GM19238 (cell line): Measurements from ENCODE around the gene FN3K.
"Not testable (repeated sequence)": the region's sequence is repeated elsewhere in the genome, so short reads cannot be mapped to it uniquely, and the experiment has no call there.

Source experiments
- DNase-seq: peaks from one replicate; pipeline ENCODE4 v3.0.0; 2011; ENCODE audit warnings: low spot score; ENCODE audit not compliant: insufficient read length

The FN3K gene

DNA sequence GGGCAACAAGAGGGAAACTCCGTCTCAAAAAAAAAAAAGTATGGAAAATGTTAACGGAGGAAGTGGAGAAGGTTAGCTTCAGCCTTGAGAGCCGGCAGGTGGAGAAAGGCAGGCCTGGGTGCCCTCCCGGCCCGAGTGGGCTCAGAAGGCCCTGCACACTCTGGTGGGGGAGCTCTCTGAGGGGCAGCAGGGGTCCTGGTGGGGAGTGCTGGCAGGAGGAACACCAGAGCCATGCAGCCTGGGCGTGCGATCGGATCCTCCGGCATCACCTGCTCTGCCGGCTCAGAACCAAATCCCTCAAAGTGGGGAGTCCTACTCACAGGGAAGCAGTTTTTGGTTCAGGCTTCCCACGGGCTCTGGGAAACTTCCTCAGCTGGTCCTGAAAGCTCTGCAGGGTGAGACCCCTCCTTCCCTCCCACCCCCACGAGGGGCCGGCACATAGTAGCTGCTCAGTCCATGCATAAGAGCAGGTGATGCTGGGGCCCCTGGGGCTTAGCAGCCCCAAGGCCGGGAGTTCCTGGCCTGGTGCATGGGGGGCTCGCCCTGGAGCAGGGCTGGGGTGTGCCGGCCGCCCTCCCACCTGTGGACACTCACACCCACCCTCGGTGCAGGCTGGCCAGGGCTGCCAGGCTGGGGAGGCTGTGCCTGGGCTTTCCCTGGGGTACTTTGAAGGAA, 1.2 kb downstream of the FN3K start:
- no peak for DNase-seq

- no peak for DNase-seq
These were observed 2.8 kb downstream of the FN3K start for GRCh38 chr17:82737967-82738877.

DNA sequence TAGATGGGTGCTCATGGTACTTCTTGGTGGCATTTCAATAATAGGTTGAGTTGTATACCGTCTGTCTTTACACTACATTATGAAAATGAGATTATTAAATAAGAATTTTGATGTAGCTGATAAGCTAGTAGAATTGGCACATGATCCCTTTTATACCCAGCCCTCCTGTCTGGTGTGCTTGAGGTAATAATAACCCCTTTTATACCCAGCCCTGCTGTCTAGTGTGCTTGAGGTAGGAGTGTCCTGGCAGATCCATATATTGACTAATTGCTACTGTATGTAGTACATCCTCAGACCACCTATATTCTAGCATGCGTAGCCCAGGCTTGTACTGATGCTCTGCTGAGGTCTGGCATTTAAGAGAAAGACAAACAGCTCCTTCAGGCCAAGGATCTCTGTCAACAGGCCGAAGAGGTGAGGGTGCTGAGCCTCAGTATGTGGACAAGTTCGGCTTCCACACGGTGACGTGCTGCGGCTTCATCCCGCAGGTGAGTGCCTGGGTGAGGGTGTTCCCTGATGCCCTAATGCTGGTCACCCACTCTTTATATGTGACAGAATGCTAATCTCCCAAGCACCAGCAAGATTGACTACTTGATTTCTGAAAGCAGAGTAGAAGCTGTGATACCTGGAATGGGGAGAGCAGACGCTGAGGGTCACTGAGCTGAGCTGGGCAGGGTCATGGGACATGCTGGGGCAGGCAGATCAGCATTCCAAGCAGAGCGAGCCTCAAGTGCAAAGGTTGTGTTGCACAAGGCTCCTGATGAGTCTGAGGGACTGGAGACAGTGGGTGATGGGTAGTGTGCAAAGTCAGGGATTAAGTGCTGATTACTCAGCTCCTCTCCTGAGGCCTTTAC, 5.7 kb downstream of the FN3K start:
- DNase-seq, result no peak

GRCh38 chr17:82743344-82744219, 8.2 kb downstream of the FN3K start:
- no peak for DNase-seq

DNA sequence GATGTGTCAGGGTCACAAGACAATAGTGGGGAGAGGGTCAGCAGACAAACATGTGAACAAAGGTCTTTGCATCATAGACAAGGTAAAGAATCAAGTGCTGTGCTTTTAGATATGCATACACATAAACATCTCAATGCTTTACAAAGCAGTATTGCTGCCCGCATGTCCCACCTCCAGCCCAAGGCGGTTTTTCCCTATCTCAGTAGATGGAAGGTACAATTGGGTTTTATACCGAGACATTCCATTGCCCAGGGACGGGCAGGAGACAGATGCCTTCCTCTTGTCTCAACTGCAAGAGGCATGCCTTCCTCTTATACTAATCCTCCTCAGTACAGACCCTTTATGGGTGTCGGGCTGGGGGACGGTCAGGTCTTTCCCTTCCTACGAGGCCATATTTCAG, 9.3 kb downstream of the FN3K start:
- not testable (repeated sequence) for DNase-seq

- DNase-seq, result no peak
These were observed 10.1 kb downstream of the FN3K start for GRCh38 chr17:82745524-82745923.

DNA sequence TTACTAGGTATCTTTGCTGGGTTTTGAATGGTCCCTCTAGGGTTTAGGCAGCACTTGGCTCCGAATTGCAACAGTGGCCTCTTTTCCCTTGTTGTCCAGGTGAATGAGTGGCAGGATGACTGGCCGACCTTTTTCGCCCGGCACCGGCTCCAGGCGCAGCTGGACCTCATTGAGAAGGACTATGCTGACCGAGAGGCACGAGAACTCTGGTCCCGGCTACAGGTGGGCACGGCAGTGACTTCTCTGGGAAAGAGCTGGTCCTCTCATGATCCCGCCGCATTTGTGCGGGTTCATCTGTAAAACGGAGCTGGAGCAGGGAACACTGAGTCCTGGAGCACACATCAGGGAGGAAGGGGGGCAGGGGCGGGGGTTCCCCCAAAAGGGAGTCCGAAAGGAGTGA, 13.3 kb downstream of the FN3K start:
- DNase-seq, result no peak

- no peak for DNase-seq
These were observed 15.0 kb downstream of the FN3K start for GRCh38 chr17:82750241-82750908.

GRCh38 chr17:82751171-82751570, 15.8 kb downstream of the FN3K start:
- DNase-seq, result no peak

DNA sequence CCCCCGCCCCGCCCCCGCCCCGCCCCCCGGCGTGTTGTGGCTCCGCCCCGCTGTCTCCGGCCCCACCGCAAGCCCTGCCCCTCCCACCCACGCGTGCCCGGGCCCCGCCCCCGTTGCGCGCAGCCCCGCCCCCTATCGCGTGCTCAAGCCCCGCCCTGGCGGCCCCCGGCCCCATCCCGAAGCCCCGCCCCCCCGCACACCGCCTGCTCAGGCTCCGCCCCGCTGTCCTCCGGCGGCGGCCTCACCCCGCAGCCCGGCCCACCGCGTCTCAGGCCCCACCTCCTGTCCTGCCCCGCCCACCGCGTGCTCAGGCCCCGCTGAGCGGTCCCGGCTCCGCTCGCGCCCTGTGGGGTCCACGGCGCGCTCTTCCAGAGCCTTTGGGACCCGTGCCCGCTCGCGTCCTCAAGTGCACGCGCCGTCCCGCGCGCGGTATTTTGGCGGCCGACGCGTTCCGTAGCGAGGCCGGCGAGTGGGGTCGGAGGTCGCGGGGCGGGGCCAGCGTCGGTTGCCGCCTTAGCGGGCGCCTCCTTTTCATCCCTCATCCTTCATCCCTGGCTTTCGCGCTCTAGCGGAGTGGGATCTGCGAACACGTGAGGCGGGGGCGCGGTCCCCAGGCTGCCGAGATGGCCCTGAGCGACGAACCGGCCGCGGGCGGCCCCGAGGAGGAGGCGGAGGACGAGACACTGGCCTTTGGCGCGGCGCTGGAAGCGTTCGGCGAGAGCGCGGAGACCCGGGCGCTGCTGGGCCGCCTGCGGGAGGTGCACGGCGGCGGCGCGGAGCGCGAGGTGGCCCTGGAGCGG, 16.4 kb downstream of the FN3K start, which contains the start of gene TBCD:
TSS of gene TBCD (plus strand) at position 495 of the 800 bp plus-strand sequence. CDS start at position 624, 129 bp downstream.
- DNase-seq, result peak; percentile 96

- DNase-seq, result peak; percentile 55
These were observed 17.2 kb downstream of the FN3K start for GRCh38 chr17:82752371-82753200.

DNA sequence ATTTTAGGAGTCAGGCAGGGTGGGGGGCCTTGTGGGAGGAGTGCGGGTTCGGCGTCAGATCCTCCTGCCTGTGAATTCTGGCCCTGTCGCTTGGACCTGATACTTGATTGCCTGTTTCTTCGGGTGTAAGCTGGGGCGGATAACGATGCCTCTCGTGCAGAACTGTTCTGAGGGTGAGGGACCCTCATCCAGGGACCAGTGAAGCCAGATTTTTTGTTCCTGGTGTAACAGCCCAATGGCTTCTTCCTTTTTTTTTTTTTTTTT, 17.7 kb downstream of the FN3K start:
- DNase-seq, result no peak

DNA sequence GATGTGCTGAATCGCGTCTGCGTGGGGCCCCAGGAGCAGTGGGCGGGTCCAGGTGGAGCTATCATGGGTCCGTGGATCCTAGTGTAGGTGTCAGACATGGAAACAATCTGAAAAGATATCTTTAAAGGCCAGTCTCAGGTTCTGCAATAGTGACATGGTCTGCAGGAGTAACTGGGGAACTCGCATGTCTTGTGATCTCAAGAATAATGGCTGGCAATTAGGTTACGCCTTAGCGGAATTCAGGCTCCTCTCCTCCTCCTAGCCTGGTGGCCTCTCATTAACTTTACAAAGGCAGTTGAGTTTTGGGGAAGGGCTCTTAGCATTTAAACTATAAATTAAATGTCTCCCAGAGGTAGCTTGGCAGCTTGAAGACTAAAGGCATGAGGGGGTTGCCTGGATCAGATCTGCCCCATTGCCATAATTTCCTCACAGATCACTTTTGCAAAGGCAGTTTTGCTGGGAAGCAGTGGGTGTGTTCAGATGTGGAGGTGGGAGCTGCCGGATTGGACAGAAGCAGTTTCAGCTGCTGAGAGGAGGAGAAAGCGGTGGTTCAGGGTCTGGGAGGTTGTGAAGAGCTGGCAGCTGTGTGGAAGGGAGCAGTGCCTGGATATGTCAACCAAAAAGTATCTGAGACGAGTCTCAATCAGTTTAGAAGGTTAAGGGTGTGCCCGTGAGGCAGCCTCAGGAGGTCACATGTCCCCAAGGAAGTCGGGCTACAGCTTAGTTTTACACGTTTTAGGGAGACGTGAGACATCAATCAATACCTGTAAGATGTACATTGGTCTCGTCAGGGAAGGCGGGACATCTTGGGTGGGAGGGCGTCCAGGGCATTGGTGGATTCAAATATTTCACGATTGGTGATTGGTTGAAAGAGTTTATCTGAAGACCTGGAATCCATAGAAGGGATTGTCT, 19.1 kb downstream of the FN3K start:
- DNase-seq, result no peak

- DNase-seq, result no peak
These were observed 20.8 kb downstream of the FN3K start for GRCh38 chr17:82756166-82756565.

GRCh38 chr17:82765371-82765770, 30.0 kb downstream of the FN3K start:
- no peak for DNase-seq

GRCh38 chr17:82767041-82767754, 31.8 kb downstream of the FN3K start:
- no peak for DNase-seq

DNA sequence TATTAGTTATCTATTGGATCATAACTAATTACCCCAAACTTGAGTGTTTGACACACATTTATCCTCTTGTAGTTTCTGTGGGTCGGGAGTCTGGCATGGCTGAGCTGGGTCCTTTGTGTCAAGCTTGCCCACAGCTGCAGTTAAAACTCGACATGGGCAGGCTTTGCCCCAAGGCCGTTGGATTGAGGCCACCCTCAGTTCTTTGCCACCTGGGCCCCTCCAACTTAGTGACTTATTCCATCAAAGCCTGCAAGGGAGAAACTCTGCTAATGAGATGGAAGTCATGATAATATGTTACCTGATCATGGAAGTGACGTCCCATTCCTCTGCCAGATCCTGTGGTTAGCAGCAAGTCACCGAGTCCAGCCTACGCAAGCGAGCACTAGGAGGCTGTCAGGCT, 33.6 kb downstream of the FN3K start:
- DNase-seq, result no peak
